Embryonic facial prominence (tissue), 1 donor: ENCODE results near the gene RPL27.
"Not testable (repeated sequence)": the region's sequence is repeated elsewhere in the genome, so short reads cannot be mapped to it uniquely, and the experiment has no call there.

ENCODE experiments used
- DNase-seq: peaks from one replicate; pipeline ENCODE4 v3.0.0-alpha.2; 2016; ENCODE audit errors: extremely low spot score

RPL27 gene

DNA sequence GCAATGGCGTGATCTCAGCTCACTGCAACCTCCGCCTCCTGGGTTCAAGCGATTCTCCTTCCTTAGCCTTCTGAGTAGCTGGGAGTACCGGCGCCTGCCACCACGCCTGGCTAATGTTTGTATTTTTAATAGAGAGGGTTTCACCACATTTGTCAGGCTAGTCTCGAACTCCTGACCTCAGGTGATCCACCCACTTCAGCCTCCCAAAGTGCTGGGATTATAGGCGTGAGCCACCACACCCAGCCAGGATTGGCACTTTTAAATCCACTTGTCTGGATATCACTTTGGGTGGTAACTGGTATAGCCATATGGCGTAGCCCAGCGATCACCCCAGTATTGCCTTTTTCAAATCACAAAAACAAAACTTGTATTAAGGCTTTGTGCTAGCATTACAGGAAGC lies 4.3 kb upstream of the RPL27 start:
- DNase-seq = not testable (repeated sequence)

DNA sequence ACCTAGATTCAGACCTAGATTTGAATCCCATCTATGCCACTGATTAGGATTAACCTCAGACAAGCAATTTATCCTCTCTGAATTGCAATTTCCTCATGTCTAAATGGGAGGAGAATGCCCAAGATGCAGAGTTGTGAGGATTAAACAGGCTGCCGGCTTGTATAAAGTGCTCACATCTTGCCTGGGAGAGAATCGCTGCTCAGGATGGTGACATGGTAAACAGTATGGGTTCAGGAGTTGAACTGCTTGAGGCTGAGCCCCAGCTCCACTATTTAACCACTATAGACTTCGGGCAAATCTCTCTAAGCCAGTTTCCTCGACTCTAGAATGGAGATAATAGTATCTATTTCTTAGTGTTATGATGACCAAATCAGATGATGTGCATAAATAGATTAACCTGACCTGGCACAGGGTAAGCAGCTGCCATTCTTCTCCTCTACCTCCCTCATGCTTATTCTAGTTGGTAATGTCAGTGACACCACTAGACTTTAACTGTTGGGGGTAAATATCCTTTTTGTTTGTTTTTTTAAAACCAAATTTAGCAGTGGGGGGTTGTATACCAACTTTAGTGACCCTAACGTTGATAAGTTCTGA lies 732 bp upstream of the RPL27 start:
- no peak for DNase-seq

DNA sequence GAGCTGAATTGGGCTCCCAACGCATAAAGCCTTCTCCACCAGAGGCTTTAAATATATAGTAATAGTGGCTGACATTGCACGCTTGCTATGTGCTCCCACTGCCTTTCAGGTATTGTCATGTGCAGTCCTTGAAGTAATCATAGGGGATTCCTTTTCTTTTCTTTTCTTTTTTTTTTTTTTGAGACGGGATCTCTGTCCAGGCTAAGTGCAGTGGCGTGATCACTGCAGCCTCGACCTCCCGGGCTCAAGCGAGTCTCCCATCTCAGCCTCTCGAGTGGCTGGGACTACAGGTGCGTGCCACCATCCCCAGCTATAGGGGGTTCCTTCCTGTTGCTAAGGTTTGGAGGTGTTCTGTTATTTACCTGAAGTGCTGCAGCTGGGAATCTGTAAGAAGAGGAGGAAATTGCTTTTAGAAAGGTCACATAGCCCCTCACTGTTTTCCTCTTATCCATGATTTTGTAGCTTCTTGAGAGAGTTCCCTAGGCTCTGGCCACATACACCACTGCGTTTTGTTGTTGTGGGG lies 845 bp downstream of the RPL27 start:
- DNase-seq = no peak

DNA sequence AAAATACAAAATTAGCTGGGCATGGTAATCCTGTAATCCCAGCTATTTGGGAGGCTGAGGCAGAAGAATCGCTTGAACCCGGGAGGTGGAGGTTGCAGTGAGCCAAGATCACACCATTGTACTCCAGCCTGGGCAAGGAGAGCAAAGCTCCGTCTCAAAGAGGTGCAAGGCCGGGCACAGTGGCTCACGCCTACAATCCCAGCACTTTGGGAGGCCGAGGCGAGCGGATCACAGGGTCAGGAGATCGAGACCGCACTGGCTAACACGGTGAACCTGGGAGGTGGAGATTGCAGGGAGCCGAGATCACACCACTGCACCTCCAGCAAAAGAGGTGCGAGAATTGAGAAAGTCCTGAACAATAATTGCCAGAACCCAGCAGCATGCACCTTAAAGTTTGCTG lies 2.7 kb downstream of the RPL27 start:
- DNase-seq = not testable (repeated sequence)

DNA sequence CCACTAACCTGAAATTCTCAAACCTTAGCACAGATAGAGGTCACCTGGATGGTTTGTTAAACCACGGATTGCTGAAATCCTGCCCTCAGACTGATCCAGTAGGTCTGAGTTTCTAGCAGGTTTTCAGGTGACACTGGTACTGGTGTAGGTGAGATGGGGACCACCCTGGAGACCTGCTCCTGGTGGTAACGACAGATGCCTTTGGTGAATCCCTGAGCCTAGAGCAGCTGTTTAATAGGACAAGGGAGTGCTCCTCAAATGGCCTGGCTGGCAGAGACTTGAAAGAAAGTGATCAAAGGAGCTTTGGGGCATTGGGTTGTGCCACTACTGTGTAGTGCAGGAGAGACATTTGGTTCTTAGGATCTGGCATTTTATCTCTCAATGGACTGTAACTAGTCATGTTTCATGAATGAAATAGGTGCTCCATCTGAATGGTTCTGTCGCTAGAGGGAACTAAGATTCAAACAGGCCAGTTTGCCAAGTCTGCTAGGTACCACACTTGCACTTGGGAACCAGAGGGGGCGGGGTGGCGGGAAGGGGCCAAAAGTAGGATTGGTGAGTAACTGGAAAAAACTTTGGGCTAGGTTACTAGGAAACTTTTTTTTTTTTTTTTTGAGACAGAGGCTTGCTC lies 5.4 kb downstream of the RPL27 start:
- DNase-seq = no peak

DNA sequence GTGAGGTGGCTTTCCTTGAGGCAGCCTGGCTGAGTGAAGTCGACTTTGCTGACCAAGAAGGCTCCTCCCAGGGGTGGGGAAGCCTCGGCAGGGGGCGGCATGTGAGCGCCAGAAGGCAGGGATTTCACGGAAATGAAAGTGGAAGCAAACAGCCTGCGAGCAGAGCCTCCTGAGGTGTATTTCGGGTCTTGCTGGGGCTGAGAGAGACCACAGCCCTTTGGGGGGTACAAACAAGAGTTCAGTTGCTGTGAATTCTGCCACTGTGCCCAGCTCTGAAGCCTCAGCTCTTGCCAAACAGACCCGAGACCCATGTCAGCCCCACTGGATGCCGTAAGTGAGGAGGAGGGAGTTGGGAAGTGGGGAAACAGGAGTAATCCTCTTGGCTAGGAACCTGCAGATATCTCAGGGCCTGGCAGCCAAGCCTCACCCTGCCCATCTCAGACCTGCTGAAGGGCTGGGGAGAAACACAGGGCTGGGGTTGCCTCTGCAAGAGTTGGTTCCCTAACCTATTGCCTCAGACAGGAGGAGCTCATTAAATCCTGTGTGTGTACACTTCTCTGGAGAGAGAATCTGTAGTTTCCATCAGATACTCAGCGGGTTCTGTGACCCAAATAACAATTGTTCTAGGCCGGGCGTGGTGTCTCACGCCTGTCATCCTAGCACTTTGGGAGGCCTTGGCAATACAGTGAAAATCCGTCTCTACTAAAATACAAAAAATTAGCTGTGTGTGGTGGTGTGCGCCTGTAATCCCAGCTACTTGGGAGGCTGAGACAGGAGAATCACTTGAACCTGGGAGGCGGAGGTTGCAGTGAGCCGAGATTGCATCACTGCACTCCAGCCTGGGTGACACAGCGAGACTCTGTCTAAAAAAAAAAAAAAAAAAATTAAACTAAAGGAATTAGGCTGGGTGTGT lies 8.7 kb downstream of the RPL27 start, which contains the start of gene IFI35:
Gene IFI35, plus strand, starts transcription at position 146 of the 913 bp plus-strand sequence. Its CDS starts 164 bp downstream, at position 310.
- no peak for DNase-seq

DNA sequence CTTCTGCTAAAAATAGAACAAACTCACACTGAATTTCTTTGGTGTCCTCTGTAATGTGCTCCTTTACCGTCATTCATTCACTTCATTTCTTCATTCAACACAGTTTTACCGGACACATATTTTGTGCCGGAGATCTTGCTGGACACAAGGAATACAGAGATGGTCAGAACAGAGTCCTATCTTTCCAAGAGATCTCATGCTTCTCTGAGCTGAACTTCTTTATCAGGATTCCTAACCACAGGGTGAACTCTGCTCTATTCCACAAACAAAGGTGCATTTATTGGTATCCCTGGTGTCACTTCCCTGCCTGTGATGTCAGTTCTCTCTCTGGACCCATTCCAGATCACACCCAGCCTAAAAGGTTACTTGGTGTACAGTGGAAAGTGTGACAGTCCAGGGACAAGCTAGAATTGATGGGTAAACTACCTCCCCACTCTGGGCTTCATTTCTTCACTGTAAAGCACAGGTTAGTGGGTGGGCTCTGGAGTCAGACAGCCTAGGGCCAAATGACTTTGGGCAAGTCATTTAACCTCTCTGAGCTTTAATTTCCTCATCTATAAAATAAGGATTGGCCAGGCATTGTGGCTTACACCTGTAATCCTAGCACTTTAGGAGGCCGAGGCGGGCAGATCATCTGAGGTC lies 12.6 kb downstream of the RPL27 start:
- no peak for DNase-seq

DNA sequence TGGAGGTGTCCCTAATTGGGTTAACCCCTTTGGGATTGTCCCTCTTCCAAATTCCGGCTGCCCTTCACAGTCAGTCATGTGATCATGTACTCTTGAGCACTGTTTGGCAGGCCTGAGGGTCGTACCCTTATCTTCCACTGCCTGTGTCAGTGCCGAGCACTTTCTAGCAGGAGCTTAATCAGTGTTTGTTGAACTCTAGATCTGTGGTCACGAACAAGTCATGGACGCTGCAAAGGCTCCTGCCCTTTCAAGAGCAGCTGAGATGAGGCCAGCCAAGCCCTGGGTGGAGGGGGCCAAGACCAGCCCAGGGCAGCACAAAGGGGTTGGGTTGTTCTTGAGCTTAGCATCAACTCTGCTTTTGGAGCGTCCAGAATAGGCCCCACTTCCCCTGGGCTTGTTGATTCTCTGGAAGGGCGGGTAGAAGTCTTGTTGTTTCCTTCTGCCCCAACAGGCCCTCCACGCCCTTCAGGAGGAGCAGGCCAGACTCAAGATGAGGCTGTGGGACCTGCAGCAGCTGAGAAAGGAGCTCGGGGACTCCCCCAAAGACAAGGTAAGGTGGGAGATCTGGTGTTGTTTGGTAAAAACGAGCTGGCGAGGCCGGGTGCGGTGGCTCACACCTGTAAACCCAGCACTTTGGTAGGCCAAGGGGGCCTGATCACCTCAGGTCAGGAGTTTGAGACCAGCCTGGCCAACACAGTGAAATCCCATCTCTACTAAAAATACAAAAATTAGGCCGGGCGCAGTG lies 13.7 kb downstream of the RPL27 start:
- DNase-seq = no peak

DNA sequence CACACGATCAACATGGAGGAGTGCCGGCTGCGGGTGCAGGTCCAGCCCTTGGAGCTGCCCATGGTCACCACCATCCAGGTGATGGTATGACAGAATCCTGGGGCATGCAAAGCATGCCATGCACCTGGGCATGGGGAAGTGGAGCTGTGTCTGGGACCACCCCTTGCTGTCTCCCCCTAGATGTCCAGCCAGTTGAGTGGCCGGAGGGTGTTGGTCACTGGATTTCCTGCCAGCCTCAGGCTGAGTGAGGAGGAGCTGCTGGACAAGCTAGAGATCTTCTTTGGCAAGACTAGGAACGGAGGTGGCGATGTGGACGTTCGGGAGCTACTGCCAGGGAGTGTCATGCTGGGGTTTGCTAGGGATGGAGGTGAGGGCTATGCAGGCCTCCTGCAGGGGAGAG lies 15.1 kb downstream of the RPL27 start:
- DNase-seq = no peak

DNA sequence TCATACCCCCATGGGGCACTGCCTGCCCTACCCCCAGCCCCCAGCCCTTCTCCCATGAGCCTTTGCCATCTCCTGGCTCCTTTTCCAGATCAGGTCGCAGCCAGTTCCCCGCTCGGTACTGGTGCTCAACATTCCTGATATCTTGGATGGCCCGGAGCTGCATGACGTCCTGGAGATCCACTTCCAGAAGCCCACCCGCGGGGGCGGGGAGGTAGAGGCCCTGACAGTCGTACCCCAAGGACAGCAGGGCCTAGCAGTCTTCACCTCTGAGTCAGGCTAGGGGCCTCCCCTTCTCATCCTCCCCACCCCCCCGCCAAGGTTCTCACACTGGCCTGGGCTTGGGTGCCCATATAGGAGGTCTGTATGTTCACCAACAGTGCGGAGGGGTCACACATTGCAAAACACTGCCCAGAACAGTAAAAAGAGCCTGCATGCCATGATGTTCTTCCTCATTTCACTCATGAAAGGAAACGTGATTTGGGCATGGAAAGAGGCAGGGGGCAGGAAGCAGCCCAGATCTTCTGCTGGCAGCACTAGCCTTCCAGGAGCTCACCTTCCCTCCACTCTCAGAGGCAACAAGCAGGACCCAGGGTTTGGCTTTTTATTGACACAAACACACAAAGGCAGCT lies 15.9 kb downstream of the RPL27 start:
- DNase-seq = no peak

DNA sequence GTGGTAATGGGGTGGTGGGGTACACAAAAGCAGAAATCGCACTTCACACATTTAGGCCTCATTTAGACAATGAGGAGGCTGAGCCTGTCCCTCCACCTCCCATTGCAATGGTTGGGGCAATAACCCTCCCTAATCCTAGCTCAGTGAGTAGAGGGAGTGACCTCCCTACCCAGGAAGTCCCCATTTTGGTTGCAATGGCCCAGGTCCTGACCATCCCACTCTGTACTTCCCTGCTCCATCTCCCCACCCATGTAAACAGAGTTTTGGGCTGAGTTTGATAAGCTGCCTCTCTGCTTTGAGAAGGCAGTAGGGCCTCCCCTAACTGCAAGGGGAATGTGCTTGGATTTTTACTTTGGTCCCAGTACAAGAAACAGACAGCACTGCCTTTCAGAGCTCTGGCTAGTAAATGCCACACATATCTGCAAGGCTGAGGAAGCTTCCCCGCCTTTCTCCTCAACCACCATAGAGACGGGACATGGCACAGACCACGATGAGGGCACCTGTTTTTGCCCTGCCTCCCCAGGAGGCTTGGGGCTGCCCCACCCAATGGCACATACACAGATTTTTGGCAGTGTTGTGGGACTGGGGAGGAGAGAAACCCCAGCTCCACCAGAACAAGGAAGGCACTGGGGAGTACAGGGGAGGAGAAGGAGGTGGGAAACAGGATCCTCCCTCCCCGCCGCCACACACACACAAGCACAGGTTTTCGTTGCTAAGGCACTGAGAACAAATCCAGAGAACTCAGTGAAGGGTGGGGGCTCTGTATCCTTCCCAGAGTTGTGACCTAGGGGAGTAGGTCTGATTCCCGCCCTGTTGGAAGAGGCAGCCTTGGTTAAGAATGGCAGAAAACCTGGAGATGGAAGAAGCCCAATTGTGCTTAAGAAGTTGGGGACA lies 16.7 kb downstream of the RPL27 start:
- no peak for DNase-seq

DNA sequence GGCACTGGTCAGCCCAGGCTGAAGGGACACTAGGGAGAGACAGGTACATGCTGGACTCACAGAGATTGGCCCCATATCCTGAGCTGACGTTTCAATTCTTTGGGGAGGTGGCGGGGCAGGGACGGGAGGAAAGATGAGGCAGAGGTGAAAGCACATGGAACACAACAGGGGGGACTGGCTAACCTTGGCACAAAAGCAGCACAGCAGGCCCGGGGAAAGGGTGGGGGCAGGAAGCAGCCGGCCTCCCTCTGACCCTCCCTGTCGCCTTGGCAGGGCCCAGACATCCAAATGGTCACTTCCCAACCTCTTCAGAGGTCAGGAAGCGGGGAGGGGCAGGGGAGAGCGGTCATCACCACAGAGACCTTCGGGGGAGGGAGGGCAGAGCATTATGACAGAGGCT lies 17.4 kb downstream of the RPL27 start:
- no peak for DNase-seq

DNA sequence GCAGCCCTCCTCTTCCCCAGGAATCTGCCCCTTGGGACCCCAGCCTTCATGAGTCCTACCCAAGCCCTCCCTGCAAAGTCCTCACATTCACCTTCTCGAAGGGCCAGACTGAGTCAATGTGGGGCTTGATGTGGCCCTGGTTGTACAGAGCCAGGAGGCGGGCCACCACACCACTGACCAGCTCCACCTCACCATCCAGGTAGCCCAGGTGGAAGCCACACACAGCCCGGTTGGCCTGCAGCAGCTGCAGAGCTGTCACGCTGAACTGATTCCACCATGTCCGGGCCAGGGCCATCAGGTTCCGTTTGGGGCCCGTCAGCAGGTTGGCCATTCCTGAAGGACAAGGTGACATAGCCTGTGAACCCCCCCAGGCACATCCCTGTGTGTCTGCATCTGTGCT lies 18.0 kb downstream of the RPL27 start:
- no peak for DNase-seq

DNA sequence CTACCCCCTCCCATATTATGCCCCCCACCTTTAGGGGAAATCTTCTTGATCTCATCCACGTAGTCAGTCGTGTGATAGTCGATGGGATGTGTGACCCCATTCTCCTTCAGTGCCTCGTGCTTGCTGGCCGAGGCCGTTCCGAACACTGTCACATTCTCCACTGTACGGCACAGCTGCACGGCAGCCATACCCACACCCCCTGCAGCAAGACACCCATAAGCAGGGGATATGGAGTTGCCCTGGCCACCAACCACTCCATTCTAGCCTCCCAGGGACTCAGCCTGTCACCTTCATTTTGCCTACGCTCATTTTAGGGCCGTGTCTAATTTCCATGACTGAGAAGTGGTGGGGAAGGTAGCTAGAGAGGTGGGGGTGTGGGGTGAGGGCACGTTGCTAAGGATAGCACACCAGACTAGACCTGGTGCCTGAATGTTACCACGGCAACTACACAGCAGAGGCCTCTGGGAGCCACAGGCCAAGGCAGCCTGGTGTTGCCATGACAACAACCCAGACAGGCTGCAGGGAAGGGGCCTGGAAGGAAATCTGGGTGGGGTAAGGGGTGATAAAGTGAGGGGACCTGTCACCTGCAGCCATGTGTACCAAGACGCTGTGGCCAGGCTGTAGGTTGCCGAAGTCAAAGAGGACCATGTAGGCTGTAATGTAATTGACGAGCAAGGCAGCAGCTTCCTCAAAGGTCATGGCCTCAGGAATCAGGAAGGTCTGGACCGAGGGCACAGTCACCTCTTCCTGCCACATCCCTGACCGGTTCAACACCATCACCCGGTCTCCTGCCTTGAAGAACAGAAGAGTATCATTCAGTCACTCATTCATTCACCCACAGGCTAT lies 20.0 kb downstream of the RPL27 start:
- no peak for DNase-seq

DNA sequence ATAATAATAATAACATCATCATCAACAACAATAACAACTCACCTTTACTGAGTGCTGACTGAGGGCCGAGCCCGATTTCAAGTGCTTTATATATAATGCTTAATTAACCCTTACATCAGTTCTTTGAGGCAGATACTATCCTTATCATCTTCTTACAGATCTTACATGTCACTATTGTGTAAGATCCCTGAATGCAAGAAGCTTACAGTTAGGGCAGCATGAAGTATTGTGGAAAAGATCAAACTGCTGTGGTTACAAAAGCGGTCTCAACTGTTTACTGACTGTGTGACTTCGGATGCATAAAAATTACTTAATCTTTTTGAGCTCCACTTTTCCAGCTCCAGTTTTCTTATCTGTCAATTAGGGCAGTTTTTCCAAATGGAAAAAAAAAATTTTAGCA lies 20.7 kb downstream of the RPL27 start:
- DNase-seq = no peak

DNA sequence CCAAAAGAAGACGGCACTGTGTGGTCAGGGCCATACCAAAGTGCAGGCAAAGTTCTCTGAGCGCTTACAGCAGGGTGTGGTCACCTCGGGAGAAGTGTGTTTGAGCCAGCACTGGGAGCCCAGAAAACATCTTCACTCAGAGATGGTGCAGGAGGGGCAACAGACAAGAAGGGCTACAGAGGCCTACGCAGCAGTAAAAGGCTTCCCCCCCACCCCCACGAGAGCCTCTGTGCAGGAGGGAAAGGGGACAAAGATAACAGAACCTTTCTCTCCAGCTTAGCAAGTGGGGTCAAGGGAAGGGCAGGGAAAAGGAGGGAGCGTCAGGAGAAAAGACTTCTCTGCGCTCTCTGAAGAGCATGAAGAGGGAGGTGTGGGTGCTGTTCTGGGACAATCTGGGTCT lies 21.2 kb downstream of the RPL27 start:
- DNase-seq = no peak

DNA sequence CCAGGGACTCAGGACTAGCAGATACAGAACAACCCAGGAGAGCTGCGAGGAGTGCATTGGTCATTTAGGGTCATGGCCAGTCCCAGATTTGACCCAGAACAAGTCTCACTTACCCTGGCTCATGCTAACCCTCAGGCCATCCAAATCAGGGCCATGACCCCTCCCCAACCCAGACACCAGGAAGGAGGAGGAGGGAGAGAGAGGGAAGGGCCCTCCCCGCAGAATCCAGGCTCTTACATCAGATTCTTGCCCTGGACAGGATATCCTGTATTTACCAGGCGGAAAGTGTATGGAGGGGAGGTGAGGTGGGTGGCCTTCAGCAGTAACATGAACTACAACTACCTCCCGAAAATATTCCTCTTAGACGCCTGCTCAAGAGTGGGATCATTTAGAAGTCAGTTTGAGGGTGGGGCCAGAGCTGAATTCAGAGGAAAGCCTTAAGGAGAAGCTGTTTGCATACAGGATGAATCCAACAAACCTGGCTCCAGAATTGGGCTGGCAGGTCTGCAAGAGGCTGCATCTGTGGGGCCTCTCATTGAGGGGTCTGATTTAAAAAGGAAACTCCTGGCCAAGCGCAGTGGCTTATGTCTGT lies 21.9 kb downstream of the RPL27 start:
- no peak for DNase-seq
